HG03558 (cell line): ENCODE data around the gene OR2B3.
"Not testable (repeated sequence)": the region's sequence is repeated elsewhere in the genome, so short reads cannot be mapped to it uniquely, and the experiment has no call there.

Source experiments
- ATAC-seq: cut with Tn5 transposase; IDR thresholded peaks from one replicate; pipeline ENCODE4 v1.9.1; 2021; ENCODE audit warnings: moderate number of reproducible peaks; ENCODE audit not compliant: unreplicated experiment; ENCODE audit errors: extremely low read depth

The OR2B3 gene, protein sequence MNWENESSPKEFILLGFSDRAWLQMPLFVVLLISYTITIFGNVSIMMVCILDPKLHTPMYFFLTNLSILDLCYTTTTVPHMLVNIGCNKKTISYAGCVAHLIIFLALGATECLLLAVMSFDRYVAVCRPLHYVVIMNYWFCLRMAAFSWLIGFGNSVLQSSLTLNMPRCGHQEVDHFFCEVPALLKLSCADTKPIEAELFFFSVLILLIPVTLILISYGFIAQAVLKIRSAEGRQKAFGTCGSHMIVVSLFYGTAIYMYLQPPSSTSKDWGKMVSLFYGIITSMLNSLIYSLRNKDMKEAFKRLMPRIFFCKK

DNA sequence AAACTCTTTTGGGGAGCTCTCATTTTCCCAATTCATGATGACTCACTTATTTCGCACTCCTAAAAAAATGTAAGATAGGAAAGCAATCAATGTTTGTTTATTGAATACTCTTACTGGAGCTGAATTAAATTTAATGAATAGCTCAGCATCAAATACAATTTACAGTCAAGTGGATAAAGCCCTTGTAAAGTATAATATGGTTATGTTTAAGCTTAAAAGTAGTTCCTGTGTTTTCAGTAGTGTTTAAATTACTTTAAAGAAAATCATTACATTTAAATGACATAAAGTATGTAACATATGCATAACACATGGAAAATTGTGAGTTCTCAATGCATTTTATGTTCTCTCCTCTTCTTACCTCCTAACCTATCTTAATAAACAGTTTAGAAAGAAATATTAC, at the start of gene OR2B3:
Gene OR2B3, minus strand, starts transcription at position 101 of the 400 bp plus-strand sequence. Its CDS starts 65 bp downstream, at position 36.
- no peak for ATAC-seq

DNA sequence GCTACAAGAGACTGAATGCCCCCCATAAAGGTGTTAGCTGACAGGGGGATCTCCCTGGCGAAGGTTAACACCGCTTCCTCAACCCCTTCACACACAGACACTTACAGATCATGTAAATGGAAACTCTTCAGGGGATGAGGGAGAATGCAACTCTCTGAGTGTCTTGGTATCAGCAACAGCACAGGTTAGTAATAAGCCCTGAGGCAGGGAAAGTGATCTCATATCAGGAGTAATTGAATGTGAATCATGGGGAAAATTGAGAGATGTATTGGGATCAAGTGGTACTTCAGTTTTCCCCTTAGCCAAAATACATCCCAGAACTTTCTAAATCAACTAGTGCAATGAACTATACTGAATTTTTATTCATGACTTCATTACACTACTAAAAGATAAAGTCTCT, 44.6 kb upstream of the OR2B3 start:
- no peak for ATAC-seq

DNA sequence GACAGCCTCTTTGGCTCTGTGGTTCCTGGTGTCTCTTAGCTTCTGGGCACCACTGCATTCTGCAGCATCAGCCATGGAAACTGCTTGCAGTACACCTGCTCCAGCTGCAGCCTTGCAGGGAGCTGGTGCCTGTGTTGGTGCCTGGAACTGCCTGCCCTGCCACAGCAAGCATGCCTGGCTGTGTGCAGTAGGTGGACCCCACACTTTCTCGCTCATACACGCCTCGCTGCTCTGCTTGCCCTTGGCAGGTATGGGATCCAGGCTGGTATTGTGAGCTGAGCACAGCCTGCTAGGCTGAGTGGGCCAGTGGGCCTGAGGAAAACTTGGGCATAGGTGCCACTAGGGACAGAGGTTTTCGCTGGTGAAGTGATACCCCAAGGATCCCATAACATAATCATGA, 43.5 kb upstream of the OR2B3 start:
- ATAC-seq, result no peak

DNA sequence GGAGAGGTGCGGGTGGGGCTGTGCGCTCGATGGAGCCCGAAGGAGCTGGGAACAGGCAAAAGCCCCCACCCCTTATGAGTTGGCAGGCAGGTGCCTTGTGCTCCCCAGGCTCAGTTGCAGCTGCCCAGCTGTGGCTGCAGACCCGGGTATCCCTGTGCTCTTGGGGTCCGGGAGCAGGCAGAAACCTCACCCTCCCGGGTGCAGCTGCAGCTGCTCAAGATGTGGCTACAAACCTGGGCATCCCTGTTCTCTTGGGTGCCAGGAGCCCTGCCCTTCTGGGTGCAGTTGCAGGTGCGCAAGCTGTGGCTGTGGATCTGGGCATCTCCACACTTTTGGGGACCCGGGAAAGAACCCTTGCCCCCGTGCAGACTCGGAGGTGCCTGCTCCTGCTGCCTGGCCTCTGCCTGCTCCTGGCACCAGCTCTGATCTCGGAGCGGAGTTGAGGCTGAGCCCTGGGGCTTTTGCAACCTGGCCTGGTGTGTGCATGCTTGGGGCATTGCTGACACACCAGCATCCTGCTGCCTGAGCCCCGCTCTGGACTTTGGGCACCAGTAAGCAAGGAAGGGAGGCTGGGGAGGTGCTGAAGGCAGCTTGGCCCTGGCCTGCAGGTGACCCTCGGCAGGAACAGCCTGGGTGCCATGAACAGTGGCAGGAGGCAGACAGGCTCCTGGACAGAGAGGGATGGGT, 42.4 kb upstream of the OR2B3 start:
- ATAC-seq, result no peak

DNA sequence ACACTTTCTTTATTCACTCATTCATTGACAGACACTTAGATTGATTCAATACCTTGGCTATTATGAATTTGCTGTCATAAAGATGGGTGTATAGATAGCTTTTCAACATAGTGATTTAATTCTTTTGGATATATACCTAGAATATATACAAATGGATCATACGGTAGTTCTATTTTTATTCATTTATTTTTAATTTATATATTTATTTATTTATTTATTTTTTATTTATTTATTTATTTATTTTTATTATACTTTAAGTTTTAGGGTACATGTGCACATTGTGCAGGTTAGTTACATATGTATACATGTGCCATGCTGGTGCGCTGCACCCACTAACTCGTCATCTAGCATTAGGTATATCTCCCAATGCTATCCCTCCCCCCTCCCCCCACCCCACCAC, 27.9 kb upstream of the OR2B3 start:
- not testable (repeated sequence) for ATAC-seq

DNA sequence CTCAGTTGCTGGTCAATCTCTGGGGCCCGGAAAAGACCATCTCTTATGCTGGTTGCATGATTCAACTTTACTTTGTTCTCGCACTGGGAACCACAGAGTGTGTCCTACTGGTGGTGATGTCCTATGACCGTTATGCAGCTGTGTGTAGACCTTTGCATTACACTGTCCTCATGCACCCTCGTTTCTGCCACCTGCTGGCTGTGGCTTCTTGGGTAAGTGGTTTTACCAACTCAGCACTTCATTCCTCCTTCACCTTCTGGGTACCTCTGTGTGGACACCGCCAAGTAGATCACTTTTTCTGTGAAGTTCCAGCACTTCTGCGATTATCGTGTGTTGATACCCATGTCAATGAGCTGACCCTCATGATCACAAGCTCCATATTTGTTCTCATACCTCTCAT, 25.0 kb upstream of the OR2B3 start:
- no peak for ATAC-seq

DNA sequence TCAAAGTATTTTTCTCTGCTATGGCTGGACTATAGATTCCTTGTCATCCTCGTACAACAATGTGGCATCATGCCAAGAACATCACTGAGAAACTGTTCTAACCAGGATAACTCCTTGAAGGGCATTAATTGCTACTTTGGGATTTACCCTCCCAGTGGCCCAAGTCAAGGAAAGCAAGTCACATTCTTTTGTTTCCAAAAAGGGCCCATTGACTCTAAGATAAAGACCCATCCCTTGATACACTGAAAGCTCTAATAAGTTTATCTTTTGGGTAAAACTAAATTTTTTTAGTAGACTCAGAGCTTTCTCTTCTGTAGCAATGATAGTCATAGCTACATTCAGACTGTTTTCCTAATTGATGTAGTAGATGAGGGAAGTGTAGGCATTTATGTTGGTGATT, 20.6 kb upstream of the OR2B3 start, which contains the start of gene OR2J3:
Gene OR2J3, plus strand, starts transcription at position 301 of the 400 bp plus-strand sequence. CDS start 3,833 bp downstream, outside the sequence.
- no peak for ATAC-seq

DNA sequence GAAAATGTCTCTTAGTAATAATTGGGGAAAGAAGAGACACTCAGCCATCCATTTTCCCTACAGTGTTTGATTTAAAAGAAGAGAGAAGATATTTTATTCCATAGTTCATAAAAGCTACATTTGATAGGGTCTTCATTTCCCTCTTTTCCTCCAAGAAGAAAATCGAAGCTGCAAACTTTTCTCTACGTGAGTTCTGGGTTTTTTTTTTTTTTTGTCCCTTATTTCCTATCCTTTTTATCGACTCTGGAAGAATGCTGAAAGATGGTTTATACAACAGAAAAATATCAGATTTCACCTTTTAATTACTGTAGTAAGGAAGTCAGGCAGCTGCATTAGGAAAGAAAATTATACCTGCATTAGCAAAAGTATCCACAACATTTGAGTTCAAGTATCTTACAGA, 12.1 kb upstream of the OR2B3 start, which contains the start of gene OR2J1:
Gene OR2J1, plus strand, starts transcription at position 301 of the 400 bp plus-strand sequence. CDS start 1,453 bp downstream, outside the sequence.
- no peak for ATAC-seq

DNA sequence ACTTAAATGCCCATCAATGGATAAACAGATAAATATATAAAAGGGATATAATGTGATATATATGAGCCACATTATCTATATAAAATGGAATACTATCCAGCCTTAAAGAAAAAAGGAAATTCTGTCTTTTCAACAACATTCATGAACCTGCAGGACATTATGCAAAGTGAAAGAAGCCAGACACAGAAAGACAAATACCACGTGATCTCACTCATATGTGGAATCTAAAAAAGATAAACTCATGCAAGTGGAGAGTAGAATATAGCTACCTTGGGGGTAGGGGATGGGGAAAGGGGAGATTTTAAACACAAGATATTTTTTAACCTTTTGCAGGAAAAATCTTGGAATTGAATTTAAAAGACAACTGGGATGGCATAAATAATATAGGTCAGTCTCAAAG, 10.7 kb upstream of the OR2B3 start:
- no peak for ATAC-seq

DNA sequence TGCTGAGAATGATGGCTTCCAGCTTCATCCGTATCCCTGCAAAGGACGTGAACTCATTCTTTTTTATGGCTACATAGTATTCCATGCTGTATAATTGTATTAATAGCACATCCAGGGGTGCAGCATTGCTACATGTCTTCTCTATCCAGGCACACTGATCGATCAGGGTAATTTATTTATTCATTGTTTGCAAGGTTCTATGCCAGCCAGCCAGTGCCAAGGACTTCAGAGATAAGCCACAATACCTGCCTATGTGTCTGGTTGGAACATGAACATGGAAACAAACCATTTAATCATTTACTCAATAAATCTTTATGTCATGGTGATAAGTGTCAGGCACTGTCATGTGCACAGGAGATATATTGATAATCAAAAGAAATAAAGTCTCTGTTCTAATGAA, 5.8 kb upstream of the OR2B3 start:
- ATAC-seq, result no peak

DNA sequence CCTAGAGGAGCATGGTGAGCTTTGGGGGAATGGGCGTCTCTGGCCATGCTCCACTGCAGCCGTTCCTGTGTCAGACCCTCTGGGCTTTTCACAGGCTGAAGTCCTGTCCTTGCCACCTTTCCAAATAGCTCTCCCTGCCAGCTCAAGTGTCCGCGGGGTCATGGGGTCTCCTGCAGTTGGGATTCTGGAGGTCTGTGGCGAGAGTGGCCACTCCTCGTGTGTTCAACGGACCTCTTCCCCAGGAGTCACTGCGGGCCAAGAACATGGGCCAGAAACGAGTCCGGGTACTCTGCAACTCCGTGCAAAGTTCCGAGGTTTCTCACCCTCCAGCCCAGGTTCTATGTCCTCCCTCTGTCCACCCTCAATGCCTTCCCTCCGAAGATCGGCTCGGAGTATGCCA, 4.7 kb downstream of the OR2B3 start:
- ATAC-seq, result no peak

DNA sequence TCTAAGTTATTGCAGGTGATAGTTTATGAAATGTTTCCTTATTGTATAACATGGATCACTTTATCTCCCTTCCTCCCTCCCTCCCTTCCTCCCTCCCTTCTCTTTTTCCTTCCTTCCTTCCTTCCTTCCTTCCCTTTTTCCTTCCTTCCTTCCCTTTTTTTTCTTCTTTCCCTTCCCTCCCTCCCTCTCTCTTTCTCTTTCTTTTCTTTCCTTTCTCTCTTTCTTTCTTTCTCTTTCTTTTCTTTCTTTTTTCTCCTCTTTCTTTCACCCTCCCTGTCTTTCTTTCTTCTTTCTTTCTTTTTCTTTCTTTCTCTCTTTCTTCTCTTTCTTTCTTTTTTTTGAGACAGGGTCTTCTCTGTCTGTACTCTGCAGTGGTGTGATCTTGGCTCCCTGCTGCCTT, 5.8 kb downstream of the OR2B3 start:
- no peak for ATAC-seq

DNA sequence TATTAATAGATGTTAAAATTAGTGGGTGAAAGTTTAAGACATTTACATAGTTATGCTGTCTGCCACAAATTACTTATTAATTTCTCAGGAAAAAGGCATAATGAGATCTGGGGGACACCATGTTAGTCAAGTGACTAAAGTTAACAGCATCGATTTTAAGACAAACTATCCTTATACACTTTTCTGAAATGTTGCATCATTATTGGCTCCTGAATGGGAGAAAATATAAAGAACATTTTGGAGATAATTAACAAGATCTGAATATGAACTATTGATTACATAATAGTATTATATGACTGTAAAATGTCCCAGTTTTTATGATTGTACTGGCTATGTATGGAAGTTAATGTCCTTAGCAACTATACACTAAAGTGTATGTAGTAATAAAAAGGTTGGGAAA, 7.9 kb downstream of the OR2B3 start:
- ATAC-seq, result no peak

DNA sequence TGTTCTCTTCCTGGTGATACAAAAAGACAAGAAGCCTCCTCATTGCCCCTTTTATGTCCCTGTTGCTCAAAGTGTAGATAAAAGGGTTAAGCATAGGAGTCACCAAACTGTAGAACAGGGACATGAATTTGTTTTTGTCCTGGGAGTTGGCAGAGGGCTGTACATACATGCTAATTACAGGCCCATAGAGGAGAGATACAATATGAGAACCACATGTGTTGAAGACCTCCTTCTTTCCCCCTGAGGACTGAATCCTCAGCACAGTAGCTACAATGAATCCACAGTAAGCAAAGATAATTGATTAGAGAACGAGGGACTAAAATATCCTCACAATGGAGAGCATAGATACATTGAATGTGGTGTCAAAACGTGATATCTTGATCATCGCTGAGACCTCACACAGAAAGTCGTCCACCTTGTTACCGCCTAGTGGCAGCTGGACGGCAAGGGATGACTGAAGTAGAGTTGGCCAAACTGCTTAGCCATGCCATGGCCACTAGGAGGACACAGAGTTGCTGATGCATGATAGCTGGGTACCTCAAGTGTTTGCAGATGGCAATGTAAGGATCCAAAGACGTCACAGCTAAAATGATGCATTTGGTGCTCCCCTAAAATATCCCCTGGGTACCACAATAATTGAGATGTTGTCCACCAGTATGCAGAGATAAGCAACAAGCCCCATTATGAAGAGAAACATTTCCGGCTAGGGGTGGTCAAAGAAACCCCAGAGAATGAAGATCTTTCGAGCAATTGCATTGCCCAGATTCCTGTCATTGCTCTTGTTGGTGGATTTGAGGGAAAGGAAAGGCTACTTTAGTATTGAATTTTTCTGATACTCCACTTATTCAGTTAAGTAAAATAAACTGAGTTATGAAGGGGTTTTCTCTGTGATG, 15.0 kb downstream of the OR2B3 start:
- no peak for ATAC-seq

DNA sequence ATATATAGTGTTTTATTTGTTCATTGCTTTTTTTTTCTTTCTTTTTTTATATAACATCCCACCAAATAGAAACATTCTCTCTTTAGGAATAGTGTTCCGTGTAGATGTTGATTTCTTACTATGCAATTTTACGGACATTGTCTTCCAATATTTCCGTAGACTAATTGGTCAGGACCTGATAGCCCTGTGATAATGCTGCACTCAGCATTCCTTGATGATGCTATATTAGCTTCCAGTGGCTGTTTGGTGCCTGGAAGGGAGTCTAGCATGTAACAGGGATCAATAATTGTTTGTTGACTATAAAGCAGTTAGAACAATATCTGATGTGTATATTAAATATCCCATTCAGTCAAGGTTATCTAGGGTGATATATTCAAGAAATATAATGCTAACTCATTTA, 35.4 kb downstream of the OR2B3 start:
- no peak for ATAC-seq

DNA sequence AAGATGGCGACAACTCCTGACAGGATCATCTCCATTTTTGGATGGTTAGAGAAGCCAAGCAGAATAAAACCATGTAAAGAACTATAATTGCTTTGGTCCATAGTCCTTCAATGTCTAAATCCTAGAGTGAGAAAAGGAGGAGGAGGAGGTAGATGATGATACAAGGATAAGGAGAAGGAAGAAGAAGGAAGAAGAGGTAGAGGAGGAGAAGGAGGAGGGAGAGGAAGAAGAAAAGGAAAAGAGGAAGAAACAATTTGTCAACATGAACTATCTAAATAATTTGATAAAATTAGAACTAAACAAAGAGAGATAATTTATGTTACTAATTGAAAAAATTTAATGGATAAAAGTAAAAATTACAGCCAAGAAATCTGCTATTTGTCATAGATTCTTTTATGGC, 42.0 kb downstream of the OR2B3 start, which contains the start of gene OR2W1:
Gene OR2W1, minus strand, starts transcription at position 101 of the 400 bp plus-strand sequence. Its CDS starts 0 bp downstream, at position 101.
- ATAC-seq, result no peak
